Right lobe of liver (tissue), 6 donors: ENCODE results near the gene DNM3. TPM values are rescaled to one million over a fixed set of nuclear protein-coding genes. Genes with fewer than 3 reads are reported as not detected.

ENCODE experiments used
- ATAC-seq, 4 donors: fragments of 200-7000 bp; cut with Tn5 transposase; one replicate each; pipeline ENCODE4 v1.9.1; 2020; ENCODE audit warnings: mild to moderate bottlenecking in 4 of 4, moderate library complexity in 4 of 4
- DNase-seq, 3 donors: peaks; one replicate each; pipeline ENCODE4 v3.0.0-alpha.2; 2020
- H3K27ac ChIP-seq, 3 donors: fragments of 200-600 bp; one replicate each; pipeline ENCODE4 v1.8.0; 2022
- H3K27me3 ChIP-seq, 2 donors: fragments of 200-600 bp; one replicate each; pipeline ENCODE4 v1.8.0; 2022
- H3K36me3 ChIP-seq, 4 donors: fragments of 200-600 bp; sonication (generic) in 1 of 4; one replicate each; pipeline versions ENCODE4 v1.5.1 to v1.8.0; 2017 to 2022; ENCODE audit warnings: control low read depth in 1 of 4
- H3K4me1 ChIP-seq, 4 donors: fragments of 200-600 bp; sonication (generic) in 1 of 4; one replicate each; pipeline versions ENCODE4 v1.5.1 to v1.8.0; 2017 to 2022; ENCODE audit warnings: control low read depth in 1 of 4
- H3K4me3 ChIP-seq, 3 donors: fragments of 200-600 bp; one replicate each; pipeline ENCODE4 v1.8.0; 2022
- H3K9me3 ChIP-seq, 4 donors: fragments of 200-600 bp; sonication (generic) in 1 of 4; one replicate each; pipeline versions ENCODE4 v1.5.1 to v1.8.0; 2017 to 2022; ENCODE audit warnings: control low read depth in 1 of 4
- CTCF ChIP-seq, 4 donors: fragments of 200-600 bp in 3 of 4; fragments of 450-650 bp in 1 of 4; IDR thresholded peaks; one replicate each; pipeline versions ENCODE4 v1.5.1 to v1.8.0; 2016 to 2022; ENCODE audit warnings: antibody characterized with exemption in 4 of 4, mild to moderate bottlenecking in 2 of 4
- POLR2A ChIP-seq: fragments of 450-650 bp; IDR thresholded peaks from one replicate; pipeline ENCODE4 v1.6.1; 2017; ENCODE audit warnings: antibody characterized with exemption, mild to moderate bottlenecking
- WGBS: methylation state at CpG from one replicate; pipeline ENCODE4 v1.1.6; 2018; ENCODE audit warnings: low coverage, low lambda C conversion rate; ENCODE audit not compliant: insufficient coverage; ENCODE audit errors: missing lambda C conversion rate; 5-methylcytosine and 5-hydroxymethylcytosine counted together
- intact Hi-C, 2 donors: fragments of 100-400 bp; cut with DNase I; formaldehyde crosslinking; loops; one replicate each; pipeline versions ENCODE4 v1.11.2 to v1.14.1; 2022
- total RNA-seq, 6 experiments: library from RNA; depleted of rRNA in 2 of 6; stranded (reverse); fragments of >200 nt in 2 of 6; fragmentation: NEBNext Ultra II Directional in 3 of 6; extraction: Animal tissue kit (Norgen Biotek cat#: 25700) in 3 of 6; gene quantifications; one replicate each; pipeline versions ENCODE4 v1.1.0 to v1.2.4, GENCODE V29; 2016 to 2023
- donor health status: DM: no; HTN: yes; CAD: no.
- donor health status: DM: no; HTN: no; CAD: no.
- donor health status: DM: no; HTN: no; CAD: no.
- donor health status: DM: no; HTN: yes; CAD: no.
- donor health status: DM: no; HTN: yes; CAD: no.

The DNM3 gene
- total RNA-seq, 6 experiments from 2014 or later = 0.29 to 0.92 (median 0.43) TPM

- 53% methylated on average over 9 of the region's 18 CpGs for WGBS
- H3K36me3 ChIP-seq = no peaks in the 10 kb centered on the region
- intact Hi-C loops = loop anchor here (10.0 kb wide), 2 partner anchors 265 to 275 kb away; no protein-coding TSS in a partner anchor
- ATAC-seq (peak; percentile 81 to 94 (median 92)), DNase-seq (peak; percentile 58 to 78 (median 74))
- peak overlapping the region; percentile 17 to 66 (median 25) for H3K27ac ChIP-seq
- no peaks in the 10 kb centered on the region for H3K9me3 ChIP-seq
- peaks cover 0 to 21% (median 2%) of the 10 kb centered on the region in 4 donors for H3K4me1 ChIP-seq
- TF ChIP-seq CTCF (IDR thresholded peaks at IDR 0.05) (peak; percentile 82 to 94 (median 84)), POLR2A (no peak)
- no peaks in the 10 kb centered on the region for H3K27me3 ChIP-seq
- H3K4me3 ChIP-seq = peak overlapping the region in 1 of 3 donors; percentile 17
Measured at GRCh38 chr1:172449585-172450523, 608.6 kb downstream of the DNM3 start.

- no peaks in the 10 kb centered on the region for H3K9me3 ChIP-seq
- H3K4me3 ChIP-seq = peak overlapping the region in 1 of 3 donors; percentile 17
- ATAC-seq (peak; percentile 62 to 84 (median 82)), DNase-seq (peak; percentile 52 to 83 (median 77))
- H3K4me1 ChIP-seq = peaks cover 0 to 21% (median 2%) of the 10 kb centered on the region in 4 donors
- peak overlapping the region; percentile 17 to 66 (median 25) for H3K27ac ChIP-seq
- TF ChIP-seq CTCF (IDR thresholded peaks at IDR 0.05) = no peak
- intact Hi-C loops = loop anchor here in 1 of 2 donors (10.0 kb wide), 1 partner anchor 264 kb away; no protein-coding TSS in a partner anchor
- WGBS = 28% methylated on average over 5 of the region's 7 CpGs
- H3K27me3 ChIP-seq = no peaks in the 10 kb centered on the region
- no peaks in the 10 kb centered on the region for H3K36me3 ChIP-seq
Measured at GRCh38 chr1:172450524-172450885, 609.2 kb downstream of the DNM3 start.

- intact Hi-C loops = loop anchor here in 1 of 2 donors (10.0 kb wide), 1 partner anchor 264 kb away; no protein-coding TSS in a partner anchor
- Histone ChIP-seq H3K4me1 (peaks cover 0 to 21% (median 2%) of the 10 kb centered on the region in 4 donors), H3K27ac (peak overlapping the region; percentile 17 to 66 (median 25)), H3K9me3 (no peaks in the 10 kb centered on the region), H3K4me3 (no peak overlapping the region), H3K27me3 (no peaks in the 10 kb centered on the region), H3K36me3 (no peaks in the 10 kb centered on the region)
- 19% methylated on average over 2 of the region's 2 CpGs for WGBS
- DNase-seq (no peak), ATAC-seq (peak; percentile 31 to 72 (median 48))
- no peak for TF ChIP-seq CTCF (IDR thresholded peaks at IDR 0.05)
- TF ChIP-seq POLR2A = no peak
Measured at GRCh38 chr1:172451002-172451443, 609.7 kb downstream of the DNM3 start.

DNA sequence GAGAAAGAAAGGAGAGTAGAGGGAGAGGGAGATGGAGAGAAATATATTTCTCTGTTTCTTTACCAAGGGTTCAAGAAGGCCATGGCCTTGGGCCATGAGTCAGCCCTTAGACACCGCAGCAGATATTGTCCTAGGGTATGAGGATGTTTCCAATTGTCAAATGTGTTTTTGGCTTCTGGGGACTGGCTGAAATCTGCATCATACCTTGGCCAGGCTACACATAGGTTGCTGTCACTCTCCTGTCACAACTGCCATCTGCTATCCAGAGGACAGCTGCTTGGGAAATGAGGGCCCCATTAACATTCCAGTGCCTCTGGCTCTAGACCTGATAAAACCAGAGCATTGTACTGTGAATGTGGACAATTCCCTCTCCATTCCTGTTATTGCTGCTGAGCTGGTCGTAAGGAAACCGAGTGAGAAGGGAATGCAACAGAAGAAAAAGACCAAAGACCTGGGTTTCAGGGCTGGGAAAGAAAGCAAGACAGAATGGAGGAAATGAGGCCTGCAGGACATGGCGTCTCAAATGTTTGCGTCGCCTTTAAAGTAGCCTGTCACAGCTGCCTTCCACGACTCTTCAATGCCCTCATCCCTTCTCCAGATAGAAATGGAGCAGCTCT, 611.3 kb downstream of the DNM3 start:
- Histone ChIP-seq H3K36me3 (no peaks in the 10 kb centered on the region), H3K4me3 (no peak overlapping the region), H3K27ac (no peak overlapping the region), H3K27me3 (no peaks in the 10 kb centered on the region), H3K9me3 (no peaks in the 10 kb centered on the region), H3K4me1 (peaks cover 0 to 27% (median 2%) of the 10 kb centered on the region in 4 donors)
- no peak for TF ChIP-seq POLR2A
- no peak for TF ChIP-seq CTCF (IDR thresholded peaks at IDR 0.05)
- DNase-seq (no peak), ATAC-seq (no peak)
- intact Hi-C loops = loop anchor here in 1 of 2 donors (10.0 kb wide), 1 partner anchor 262 kb away; no protein-coding TSS in a partner anchor
- 69% methylated on average over 5 of the region's 7 CpGs for WGBS
